A673 (cell line): ENCODE data around the gene ACOXL.

Experiments
- CTCF ChIP-seq: fragments of 300-800, 200-600 bp; sonication (generic); conservative IDR thresholded peaks from 2 replicates; pipeline ENCODE4 v1.5.1; 2017; ENCODE audit warnings: low read depth, mild to moderate bottlenecking, antibody characterized with exemption, low read length, moderate library complexity, mixed read lengths
- EZH2 ChIP-seq: fragments of 200-600 bp; sonication (generic); IDR thresholded peaks from 2 replicates; pipeline ENCODE4 v1.6.1; 2017; ENCODE audit warnings: borderline replicate concordance, low read depth, mild to moderate bottlenecking, mixed read lengths, antibody characterized with exemption, low read length; ENCODE audit not compliant: poor library complexity, severe bottlenecking

GRCh38 chr2:110805894-110806452, 73.6 kb downstream of the ACOXL start:
- TF ChIP-seq CTCF = no peak
- no peak for TF ChIP-seq EZH2
